Dendritic cell treated with granulocyte-macrophage colony-stimulating factor and Interleukin-4, amounts not matched to agents 40 ng/mL and 50 ng/mL, for 4 days (primary cell): ENCODE results near the gene ZBTB11.

ENCODE experiments used
- H3K27ac Mint-ChIP-seq: one replicate; pipeline ENCODE4 v1.8.0; 2022; ENCODE audit warnings: mild to moderate bottlenecking, mixed read lengths
- H3K27me3 Mint-ChIP-seq: one replicate; pipeline ENCODE4 v1.8.0; 2022; ENCODE audit warnings: mild to moderate bottlenecking, mixed read lengths
- H3K36me3 Mint-ChIP-seq: one replicate; pipeline ENCODE4 v1.8.0; 2022; ENCODE audit warnings: low read depth, mixed read lengths
- H3K4me1 Mint-ChIP-seq: one replicate; pipeline ENCODE4 v1.8.0; 2022; ENCODE audit warnings: low read depth, mixed read lengths
- H3K4me3 Mint-ChIP-seq: one replicate; pipeline ENCODE4 v1.8.0; 2022; ENCODE audit warnings: mild to moderate bottlenecking, moderate library complexity, mixed read lengths
- H3K9me3 Mint-ChIP-seq: one replicate; pipeline ENCODE4 v1.8.0; 2022; ENCODE audit warnings: mixed read lengths
- intact Hi-C: fragments of 100-400 bp; cut with micrococcal nuclease; formaldehyde crosslinking; loops from one replicate; pipeline ENCODE4 v1.15.0; 2022

ZBTB11 gene

GRCh38 chr3:101602731-101603130 is 74.2 kb downstream of the ZBTB11 start:
- Mint-ChIP-seq H3K4me3 (no peak overlapping the region), H3K27me3 (no peaks in the 10 kb centered on the region), H3K27ac (no peak overlapping the region), H3K9me3 (no peaks in the 10 kb centered on the region), H3K4me1 (no peaks in the 10 kb centered on the region), H3K36me3 (peaks cover 6% of the 10 kb centered on the region)
- intact Hi-C loops, result no loop called here
